Lung (tissue), 12 donors: Measurements from ENCODE around the gene PDE6A. TPM values are rescaled to one million over a fixed set of nuclear protein-coding genes. Genes with fewer than 3 reads are reported as not detected.

Source experiments
- ATAC-seq: fragments of 200-7000 bp; cut with Tn5 transposase; one replicate; pipeline ENCODE4 v1.9.1; 2020; ENCODE audit warnings: moderate number of reproducible peaks; ENCODE audit not compliant: insufficient read depth, low FRiP score
- DNase-seq, 3 donors: peaks; one replicate each; pipeline ENCODE4 v3.0.0-alpha.2; 2013 to 2017
- H3K27ac ChIP-seq, 2 donors: one replicate each; pipeline ENCODE4 v1.5.1; 2013; ENCODE audit warnings: mild to moderate bottlenecking in 2 of 2, moderate library complexity in 2 of 2, control low read depth in 1 of 2, inconsistent platforms in 1 of 2, low read depth in 1 of 2, low read length in 1 of 2
- H3K27me3 ChIP-seq, 3 donors: one replicate each; pipeline ENCODE4 v1.5.1; 2013; ENCODE audit warnings: low read length in 2 of 3; ENCODE audit not compliant: control insufficient read depth in 3 of 3, insufficient read depth in 3 of 3
- H3K36me3 ChIP-seq, 4 donors: one replicate each; pipeline ENCODE4 v1.5.1; 2013; ENCODE audit warnings: low read length in 4 of 4, mild to moderate bottlenecking in 1 of 4, moderate library complexity in 1 of 4; ENCODE audit not compliant: control insufficient read depth in 4 of 4, insufficient read depth in 4 of 4
- H3K4me1 ChIP-seq, 5 donors: one replicate each; pipeline ENCODE4 v1.5.1; 2013; ENCODE audit warnings: low read length in 5 of 5, mild to moderate bottlenecking in 2 of 5, moderate library complexity in 1 of 5; ENCODE audit not compliant: control insufficient read depth in 5 of 5, insufficient read depth in 5 of 5
- H3K4me3 ChIP-seq: one replicate; pipeline ENCODE4 v1.5.1; 2013; ENCODE audit warnings: mild to moderate bottlenecking, control low read depth, moderate library complexity
- H3K9ac ChIP-seq, 2 donors: one replicate each; pipeline ENCODE4 v1.5.1; 2013; ENCODE audit warnings: low read length in 2 of 2, control low read depth in 1 of 2; ENCODE audit not compliant: insufficient read depth in 1 of 2
- H3K9me3 ChIP-seq, 4 donors: one replicate each; pipeline ENCODE4 v1.5.1; 2013; ENCODE audit warnings: low read length in 3 of 4, mild to moderate bottlenecking in 1 of 4, moderate library complexity in 1 of 4; ENCODE audit not compliant: control insufficient read depth in 4 of 4, insufficient read depth in 3 of 4
- CTCF ChIP-seq: IDR thresholded peaks from 2 replicates; pipeline ENCODE4 v1.5.1; 2012; ENCODE audit warnings: mild to moderate bottlenecking; ENCODE audit errors: control extremely low read depth, extremely low read depth
- WGBS, 2 donors: extraction: QIAGEN DNeasy Blood & Tissue Kit; methylation state at CpG; one replicate each; pipeline ENCODE4 v1.1.7; 2013; 5-methylcytosine and 5-hydroxymethylcytosine counted together
- polyA plus RNA-seq, 2 donors: library from polyadenylated mRNA; stranded (reverse); fragments of 200-250 nt; gene quantifications; one replicate each; pipeline ENCODE4 v1.2.1, GENCODE V29; 2013
- total RNA-seq, 2 donors: library from RNA; depleted of rRNA in 1 of 2; stranded (reverse); fragments of >200 nt in 1 of 2; gene quantifications; one replicate each; pipeline ENCODE4 v1.2.1, GENCODE V29; 2014 to 2021
- donor health status: control.
- donor health status: control.
- donor health status: Bipolar disorder and iron deficiency.
- donor health status: healthy.
- donor health status: DM: yes; HTN: yes; CAD: no.

PDE6A gene
- total and polyA plus RNA-seq, 4 donors = 0.03 to 0.06 (median 0.06) TPM; not detected in 1

GRCh38 chr5:149961186-149961685 lies 16.6 kb upstream of the PDE6A start:
- ATAC-seq (no peak), DNase-seq (peak in 1 of 3 donors; percentile 14)
- Histone ChIP-seq H3K9ac (peak overlapping the region in 1 of 2 donors; percentile 53), H3K36me3 (no peaks in the 10 kb centered on the region), H3K9me3 (no peaks in the 10 kb centered on the region), H3K4me1 (peaks cover 5 to 14% (median 6%) of the 10 kb centered on the region in 5 donors), H3K27me3 (no peaks in the 10 kb centered on the region), H3K4me3 (peak overlapping the region; percentile 68), H3K27ac (peak overlapping the region; percentile 79 to 84)
- no peak for TF ChIP-seq CTCF
- 14% methylated on average over 23 of the region's 23 CpGs for WGBS, 2 donors

GRCh38 chr5:149960272-149961185 lies 15.9 kb upstream of the PDE6A start, which contains the start of gene SLC26A2:
SLC26A2 (plus strand) TSS chr5:149960758; CDS start chr5:149977653, 16,895 bp downstream.
- peak within 1 kb of the TSS; percentile 68 for H3K4me3 ChIP-seq
- 0% methylated on average over 78 to 84 of the region's 84 CpGs for WGBS, 2 donors
- peak within 1 kb of the TSS; percentile 41 to 86 for H3K9ac ChIP-seq
- H3K4me1 ChIP-seq = peaks cover 5 to 14% (median 6%) of the 10 kb centered on the region in 5 donors
- DNase-seq (peak; percentile 98 to 99 (median 98)), ATAC-seq (peak; percentile 99)
- no peaks in the 10 kb centered on the region for H3K9me3 ChIP-seq
- TF ChIP-seq CTCF = no peak
- H3K36me3 ChIP-seq = no peaks in the 10 kb centered on the region
- H3K27me3 ChIP-seq = no peaks in the 10 kb centered on the region
- peak within 1 kb of the TSS; percentile 91 to 94 for H3K27ac ChIP-seq

- peak; percentile 9 for TF ChIP-seq CTCF
- ATAC-seq (no peak), DNase-seq (peak in 2 of 3 donors; percentile 56 to 65)
- no peaks in the 10 kb centered on the region for H3K27me3 ChIP-seq
- no peaks in the 10 kb centered on the region for H3K36me3 ChIP-seq
- peak overlapping the region; percentile 91 to 94 for H3K27ac ChIP-seq
- H3K9me3 ChIP-seq = no peaks in the 10 kb centered on the region
- no peak overlapping the region for H3K4me3 ChIP-seq
- WGBS, 2 donors = 31 to 32% methylated on average over 14 of the region's 14 CpGs
- peaks cover 5 to 14% (median 6%) of the 10 kb centered on the region in 5 donors for H3K4me1 ChIP-seq
- H3K9ac ChIP-seq = peak overlapping the region; percentile 41 to 86
Measured at GRCh38 chr5:149959406-149960236, 15.0 kb upstream of the PDE6A start.
